Pulmonary artery endothelial cell (primary cell): ENCODE measurements around the gene TPCN2. TPM values are rescaled to one million over a fixed set of nuclear protein-coding genes. Genes with fewer than 3 reads are reported as not detected.
A peak's percentile ranks its signal among the peaks of the same experiment; 100 is the strongest.

Experiments used
- DNase-seq: peaks from one replicate; pipeline ENCODE4 v3.0.0-alpha.2; 2011; ENCODE audit warnings: low read depth, low spot score
- total RNA-seq: library from RNA; depleted of rRNA; stranded (reverse); fragments of >200 nt; gene quantifications from 2 replicates; pipeline ENCODE4 v1.2.3, GENCODE V29; 2014

The TPCN2 gene
- total RNA-seq, 1 donor from 2014 or later, result 11.3 TPM

GRCh38 chr11:69163842-69164241, 115.1 kb downstream of the TPCN2 start:
- no peak for DNase-seq

GRCh38 chr11:69164824-69165223, 116.1 kb downstream of the TPCN2 start:
- DNase-seq, result no peak

- no peak for DNase-seq
Measured at GRCh38 chr11:69165775-69166174, 117.0 kb downstream of the TPCN2 start.

GRCh38 chr11:69166218-69167115, 117.7 kb downstream of the TPCN2 start:
- peak; percentile 33 for DNase-seq

- DNase-seq, result no peak
Measured at GRCh38 chr11:69167130-69167915, 118.6 kb downstream of the TPCN2 start.

GRCh38 chr11:69167916-69168691, 119.4 kb downstream of the TPCN2 start:
- no peak for DNase-seq

GRCh38 chr11:69169479-69169878, 120.7 kb downstream of the TPCN2 start:
- DNase-seq, result no peak

GRCh38 chr11:69170704-69171103, 122.0 kb downstream of the TPCN2 start:
- DNase-seq, result no peak

- DNase-seq, result no peak
Measured at GRCh38 chr11:69171476-69172240, 122.9 kb downstream of the TPCN2 start.

GRCh38 chr11:69172674-69173073, 123.9 kb downstream of the TPCN2 start:
- no peak for DNase-seq

- DNase-seq, result no peak
Measured at GRCh38 chr11:69173331-69173730, 124.6 kb downstream of the TPCN2 start.

GRCh38 chr11:69173925-69174581, 125.3 kb downstream of the TPCN2 start:
- no peak for DNase-seq

GRCh38 chr11:69174841-69175240, 126.1 kb downstream of the TPCN2 start:
- DNase-seq, result no peak

GRCh38 chr11:69178819-69179482, 130.2 kb downstream of the TPCN2 start:
- no peak for DNase-seq

GRCh38 chr11:69180226-69180625, 131.5 kb downstream of the TPCN2 start:
- no peak for DNase-seq

GRCh38 chr11:69180726-69181125, 132.0 kb downstream of the TPCN2 start:
- DNase-seq, result no peak

- no peak for DNase-seq
Measured at GRCh38 chr11:69183613-69184012, 134.9 kb downstream of the TPCN2 start.
